Measurements from ENCODE around the gene CAMTA1. TPM values are rescaled to one million over a fixed set of nuclear protein-coding genes. Genes with fewer than 3 reads are reported as not detected.

Gene CAMTA1
- polyA plus RNA-seq, 1 of the 3 experiments (the other 2 are of a cell fraction) = 63.1 TPM

- Histone ChIP-seq H3K9ac (peak within 1 kb of the TSS; percentile 85), H3K4me2 (peak within 1 kb of the TSS; percentile 87), H2AFZ (ENCODE audit: low read depth) (peak within 1 kb of the TSS; percentile 97), H3F3A (replicated peaks; ENCODE audit: insufficient read depth) (peaks cover 5% of the 10 kb centered on the region), H4K20me1 (ENCODE audit: insufficient read depth) (peaks cover 27% of the 10 kb centered on the region), H3K27me3 (ENCODE audit: insufficient read depth) (no peaks in the 10 kb centered on the region), H3K9me2 (no peaks in the 10 kb centered on the region), H3K4me3 (ENCODE audit: low read depth in 2 of 2, low read length in 1 of 2) (peak within 1 kb of the TSS; percentile 67 to 98), H3K36me3 (replicated peaks in 1 of 2; ENCODE audit: control insufficient read depth in 1 of 2, insufficient read depth in 2 of 2, low read length in 1 of 2) (peaks cover 22 to 24% of the 10 kb centered on the region in 2 experiments), H3K4me1 (ENCODE audit: control insufficient read depth in 1 of 2, insufficient read depth in 2 of 2, low read depth in 1 of 2, low read length in 1 of 2) (peaks cover 5 to 19% of the 10 kb centered on the region in 2 experiments; a peak in 3 of 4 replicates), H3K27ac (ENCODE audit: low read depth in 2 of 2, low read length in 1 of 2) (peak within 1 kb of the TSS; percentile 71 to 78; a peak in 3 of 4 replicates), H3K79me2 (ENCODE audit: insufficient read depth) (peaks cover 50% of the 10 kb centered on the region), H3K9me3 (no peaks in the 10 kb centered on the region)
- CTCF ChIA-PET = interaction anchor here (1.6 to 14.6 kb wide), 3 partner anchors 18 to 104 kb away, joined by 3 to 139 read pairs (median 112); no protein-coding TSS in a partner anchor
- POLR2A ChIA-PET = interaction anchor here (0.6 to 1.4 kb wide), 4 partner anchors 53 to 103 kb away, joined by 3 to 7 read pairs (median 4); no protein-coding TSS in a partner anchor
- peak; percentile 99 for DNase-seq
- WGBS (ENCODE audit: low lambda C conversion rate) = under 1% methylated on average over 21 of the region's 97 CpGs
- TF ChIP-seq TCF12 (IDR thresholded peaks at IDR 0.05) (no peak), GABPA (IDR thresholded peaks at IDR 0.05; ENCODE audit: low read depth) (peak; percentile 63; the same call in 1 of the 2 replicates), POLR2AphosphoS5 (IDR thresholded peaks at IDR 0.05; ENCODE audit: low read depth, low read length) (peak; percentile 46), MAX (IDR thresholded peaks at IDR 0.05; ENCODE audit: low read depth) (0 out of 2 replicates have a peak, but pooled peaks have one; percentile 8), EZH2phosphoT487 (IDR thresholded peaks at IDR 0.05; ENCODE audit: borderline replicate concordance, low read depth) (no peak), TAF1 (IDR thresholded peaks at IDR 0.05; ENCODE audit: borderline replicate concordance, low read depth, low read length) (peak; percentile 53; the same call in 1 of the 2 replicates), MXI1 (IDR thresholded peaks at IDR 0.05; ENCODE audit: low read depth, low read length) (peak; percentile 38; the same call in 1 of the 2 replicates), YY1 (IDR thresholded peaks at IDR 0.05; ENCODE audit: low read depth) (no peak), PBX3 (IDR thresholded peaks at IDR 0.05) (no peak), SIN3A (IDR thresholded peaks at IDR 0.05; ENCODE audit: borderline replicate concordance, low read depth, low read length) (peak; percentile 59; the same call in 1 of the 2 replicates), RAD21 (IDR thresholded peaks at IDR 0.05; ENCODE audit: low read length) (no peak)
These were observed 986.0 kb downstream of the CAMTA1 start, which contains the start of gene VAMP3 for GRCh38 chr1:7770997-7771822. Gene VAMP3 (plus strand): TSS chr1:7771296. CDS start chr1:7771384, 88 bp downstream.

- peak overlapping the region; percentile 85 for H3K9ac ChIP-seq
- H3K79me2 ChIP-seq (ENCODE audit: insufficient read depth) = peaks cover 55% of the 10 kb centered on the region
- peaks cover 5 to 19% of the 10 kb centered on the region in 2 experiments; a peak in 3 of 4 replicates for H3K4me1 ChIP-seq (ENCODE audit: control insufficient read depth in 1 of 2, insufficient read depth in 2 of 2, low read depth in 1 of 2, low read length in 1 of 2)
- POLR2A ChIA-PET = interaction anchor here (1.2 to 1.4 kb wide), 3 partner anchors 68 to 104 kb away, joined by 3 to 7 read pairs (median 5); no protein-coding TSS in a partner anchor
- H3K9me2 ChIP-seq = no peaks in the 10 kb centered on the region
- no peaks in the 10 kb centered on the region for H3K27me3 ChIP-seq (ENCODE audit: insufficient read depth)
- H3K4me2 ChIP-seq = peak overlapping the region; percentile 87
- H3K36me3 ChIP-seq (replicated peaks in 1 of 2; ENCODE audit: control insufficient read depth in 1 of 2, insufficient read depth in 2 of 2, low read length in 1 of 2) = peaks cover 27 to 28% of the 10 kb centered on the region in 2 experiments
- H3F3A ChIP-seq (replicated peaks; ENCODE audit: insufficient read depth) = peaks cover 5% of the 10 kb centered on the region
- no peak overlapping the region for H2AFZ ChIP-seq (ENCODE audit: low read depth)
- H3K4me3 ChIP-seq (ENCODE audit: low read depth in 2 of 2, low read length in 1 of 2) = peak overlapping the region; percentile 67 to 98
- CTCF ChIA-PET = interaction anchor here (12.6 to 14.6 kb wide), 2 partner anchors 19 to 104 kb away, joined by 112 to 139 read pairs; no protein-coding TSS in a partner anchor
- H4K20me1 ChIP-seq (ENCODE audit: insufficient read depth) = peaks cover 27% of the 10 kb centered on the region
- DNase-seq = no peak
- WGBS (ENCODE audit: low lambda C conversion rate) = 8% methylated on average over 12 of the region's 12 CpGs
- H3K27ac ChIP-seq (ENCODE audit: low read depth in 2 of 2, low read length in 1 of 2) = peak overlapping the region; percentile 71 to 75; a peak in 3 of 4 replicates
- no peaks in the 10 kb centered on the region for H3K9me3 ChIP-seq
- TF ChIP-seq REST (IDR thresholded peaks at IDR 0.05; ENCODE audit: low read depth, low read length) (no peak), GABPA (IDR thresholded peaks at IDR 0.05; ENCODE audit: low read depth) (no peak), FOXJ3 (CRISPR knock-in tag; IDR thresholded peaks at IDR 0.05) (no peak), FOXM1 (IDR thresholded peaks at IDR 0.05; ENCODE audit: low read depth) (no peak), ELF1 (IDR thresholded peaks at IDR 0.05) (no peak), TAF1 (IDR thresholded peaks at IDR 0.05; ENCODE audit: borderline replicate concordance, low read depth, low read length) (no peak), FOSL2 (IDR thresholded peaks at IDR 0.05; ENCODE audit: borderline replicate concordance, low read depth) (no peak), EZH2phosphoT487 (IDR thresholded peaks at IDR 0.05; ENCODE audit: borderline replicate concordance, low read depth) (no peak), IRF3 (IDR thresholded peaks at IDR 0.05; ENCODE audit: low read depth, low read length) (no peak), YY1 (IDR thresholded peaks at IDR 0.05; ENCODE audit: low read depth) (no peak)
These were observed 986.6 kb downstream of the CAMTA1 start for GRCh38 chr1:7771823-7772299.
